ENCODE data around the gene KRT86. TPM values are rescaled to one million over a fixed set of nuclear protein-coding genes. Genes with fewer than 3 reads are reported as not detected.

Gene KRT86
- total RNA-seq, 4 donors from 2014 or later: 3.6 TPM; not detected in 3

GRCh38 chr12:52308806-52309425 lies 34.5 kb downstream of the KRT86 start:
- peak in 1 of 5 experiments; percentile 1 for TF ChIP-seq CTCF (IDR thresholded peaks at IDR 0.05)
- TF ChIP-seq POLR2AphosphoS5 (IDR thresholded peaks at IDR 0.05): no peak
- TF ChIP-seq EP300 (IDR thresholded peaks at IDR 0.05; ENCODE audit: low read depth): no peak
- Histone ChIP-seq H3K4me1 (peaks cover 0 to 12% (median 10%) of the 10 kb centered on the region in 4 donors), H3K4me3 (peak overlapping the region in 3 of 4 donors; percentile 22 to 52 (median 32)), H3K9me3 (no peaks in the 10 kb centered on the region), H3K27ac (peak overlapping the region in 2 of 4 donors; percentile 21 to 50), H3K27me3 (peaks cover 56% of the 10 kb centered on the region), H3K36me3 (no peaks in the 10 kb centered on the region)
- 64 to 84% methylated on average over 4 to 15 of the region's 15 CpGs for WGBS, 2 donors (ENCODE audit: low coverage in 1 of 2)
- DNase-seq: no peak
- intact Hi-C loops (cut with DNase I; ENCODE audit: low total_unique reads): no loop called here
- in situ Hi-C loops (cut with MboI; ENCODE audit: low pct_ligation_motif_present in 1 of 4, low pct_unique_long_range_greater_than_20kb in 1 of 4, low sequenced_read_pairs in 3 of 4): no loop called here

GRCh38 chr12:52310622-52311284 lies 36.3 kb downstream of the KRT86 start:
- in situ Hi-C loops (cut with MboI; ENCODE audit: low pct_ligation_motif_present in 1 of 4, low pct_unique_long_range_greater_than_20kb in 1 of 4, low sequenced_read_pairs in 3 of 4) (no loop called here), intact Hi-C loops (cut with DNase I; ENCODE audit: low total_unique reads) (no loop called here)
- Histone ChIP-seq H3K27me3 (peaks cover 56% of the 10 kb centered on the region), H3K4me1 (peaks cover 0 to 12% (median 10%) of the 10 kb centered on the region in 4 donors), H3K9me3 (no peaks in the 10 kb centered on the region), H3K36me3 (no peaks in the 10 kb centered on the region), H3K4me3 (no peak overlapping the region), H3K27ac (no peak overlapping the region)
- TF ChIP-seq EP300 (IDR thresholded peaks at IDR 0.05; ENCODE audit: low read depth) (no peak), CTCF (IDR thresholded peaks at IDR 0.05) (no peak), POLR2A (IDR thresholded peaks at IDR 0.05) (no peak), POLR2AphosphoS5 (IDR thresholded peaks at IDR 0.05) (no peak)
- DNase-seq: no peak
- 40 to 77% methylated on average over 1 to 5 of the region's 5 CpGs for WGBS, 2 donors (ENCODE audit: low coverage in 1 of 2)

GRCh38 chr12:52311285-52311648 lies 36.8 kb downstream of the KRT86 start:
- Histone ChIP-seq H3K9me3 (no peaks in the 10 kb centered on the region), H3K4me1 (peaks cover 0 to 12% (median 10%) of the 10 kb centered on the region in 4 donors), H3K4me3 (no peak overlapping the region), H3K27ac (no peak overlapping the region), H3K36me3 (no peaks in the 10 kb centered on the region), H3K27me3 (peaks cover 56% of the 10 kb centered on the region)
- TF ChIP-seq POLR2A (IDR thresholded peaks at IDR 0.05): no peak
- TF ChIP-seq EP300 (IDR thresholded peaks at IDR 0.05; ENCODE audit: low read depth): no peak
- no peak for TF ChIP-seq POLR2AphosphoS5 (IDR thresholded peaks at IDR 0.05)
- TF ChIP-seq CTCF (IDR thresholded peaks at IDR 0.05): no peak
- in situ Hi-C loops (cut with MboI; ENCODE audit: low pct_ligation_motif_present in 1 of 4, low pct_unique_long_range_greater_than_20kb in 1 of 4, low sequenced_read_pairs in 3 of 4): no loop called here
- intact Hi-C loops (cut with DNase I; ENCODE audit: low total_unique reads): no loop called here
- DNase-seq: no peak
- 82 to 84% methylated on average over 2 to 3 of the region's 3 CpGs for WGBS, 2 donors (ENCODE audit: low coverage in 1 of 2)

GRCh38 chr12:52312086-52312485 lies 37.6 kb downstream of the KRT86 start:
- H3K27ac ChIP-seq: no peak overlapping the region
- peaks cover 0 to 12% (median 10%) of the 10 kb centered on the region in 4 donors for H3K4me1 ChIP-seq
- no peak overlapping the region for H3K4me3 ChIP-seq
- TF ChIP-seq CTCF (IDR thresholded peaks at IDR 0.05): no peak
- no peak for TF ChIP-seq POLR2AphosphoS5 (IDR thresholded peaks at IDR 0.05)
- TF ChIP-seq POLR2A (IDR thresholded peaks at IDR 0.05): no peak
- no peak for TF ChIP-seq EP300 (IDR thresholded peaks at IDR 0.05; ENCODE audit: low read depth)
- 72% methylated on average over 4 of the region's 4 CpGs; no CpG with 5 or more reads in 1 of the 2 donors for WGBS, 2 donors (ENCODE audit: low coverage in 1 of 2)
- H3K9me3 ChIP-seq: no peaks in the 10 kb centered on the region
- peaks cover 50% of the 10 kb centered on the region for H3K27me3 ChIP-seq
- intact Hi-C loops (cut with DNase I; ENCODE audit: low total_unique reads) (no loop called here), in situ Hi-C loops (cut with MboI; ENCODE audit: low pct_ligation_motif_present in 1 of 4, low pct_unique_long_range_greater_than_20kb in 1 of 4, low sequenced_read_pairs in 3 of 4) (no loop called here)
- no peaks in the 10 kb centered on the region for H3K36me3 ChIP-seq
- DNase-seq: no peak

All from transverse colon (tissue), 4 donors.